GM23248 (cell line): ENCODE data around the gene ZBED5.

Experiments used
- EZH2 ChIP-seq: fragments of 200-600 bp; sonication (generic); IDR thresholded peaks from 2 replicates; pipeline ENCODE4 v1.6.1; 2018; ENCODE audit warnings: antibody characterized with exemption, mild to moderate bottlenecking; ENCODE audit not compliant: insufficient read depth, poor library complexity, severe bottlenecking
- EZH2phosphoT487 ChIP-seq: fragments of 200-600 bp; sonication (generic); IDR thresholded peaks from 2 replicates; pipeline ENCODE4 v1.6.1; 2018; ENCODE audit warnings: antibody characterized with exemption, moderate library complexity, mild to moderate bottlenecking, low read depth; ENCODE audit not compliant: insufficient read depth

DNA sequence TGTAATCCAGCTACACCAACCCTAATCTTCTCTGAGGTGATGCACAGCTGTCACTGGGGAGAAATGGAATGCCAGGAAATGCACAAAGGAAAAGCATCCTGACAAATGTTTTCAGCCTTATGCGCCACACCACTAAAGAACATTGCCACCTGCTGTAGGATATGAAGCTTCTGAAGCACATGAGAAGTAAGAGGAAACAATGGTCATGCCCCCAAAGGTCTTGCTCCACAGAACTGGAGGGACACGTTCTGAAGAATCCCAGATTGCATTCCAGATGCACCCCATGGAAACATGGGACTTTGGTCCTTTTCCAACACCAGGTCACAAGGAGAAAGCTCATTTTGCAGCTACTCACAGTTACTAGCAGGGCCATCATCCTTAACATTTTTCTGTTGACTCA, 48.7 kb upstream of the ZBED5 start:
- TF ChIP-seq EZH2, result no peak
- TF ChIP-seq EZH2phosphoT487, result no peak
